Tibial nerve (tissue), 4 donors: ENCODE measurements around the gene MAJIN.

Experiments used
- CTCF ChIP-seq, 5 experiments: fragments of 200-600 bp in 3 of 5; fragments of 450-650 bp in 2 of 5; sonication (generic) in 3 of 5; IDR thresholded peaks; one replicate each; pipeline ENCODE4 v1.5.1; 2016 to 2019; ENCODE audit warnings: antibody characterized with exemption in 5 of 5, mild to moderate bottlenecking in 3 of 5, moderate library complexity in 2 of 5
- EP300 ChIP-seq, 2 donors: sonication (generic); formaldehyde crosslinking; IDR thresholded peaks; one replicate each; pipeline ENCODE4 v1.6.1; 2017; ENCODE audit warnings: antibody characterized with exemption in 2 of 2, mild to moderate bottlenecking in 1 of 2
- POLR2A ChIP-seq, 2 donors: fragments of 450-650 bp; IDR thresholded peaks; one replicate each; pipeline ENCODE4 v1.6.1; 2017; ENCODE audit warnings: antibody characterized with exemption in 2 of 2, mild to moderate bottlenecking in 2 of 2, moderate library complexity in 2 of 2

DNA sequence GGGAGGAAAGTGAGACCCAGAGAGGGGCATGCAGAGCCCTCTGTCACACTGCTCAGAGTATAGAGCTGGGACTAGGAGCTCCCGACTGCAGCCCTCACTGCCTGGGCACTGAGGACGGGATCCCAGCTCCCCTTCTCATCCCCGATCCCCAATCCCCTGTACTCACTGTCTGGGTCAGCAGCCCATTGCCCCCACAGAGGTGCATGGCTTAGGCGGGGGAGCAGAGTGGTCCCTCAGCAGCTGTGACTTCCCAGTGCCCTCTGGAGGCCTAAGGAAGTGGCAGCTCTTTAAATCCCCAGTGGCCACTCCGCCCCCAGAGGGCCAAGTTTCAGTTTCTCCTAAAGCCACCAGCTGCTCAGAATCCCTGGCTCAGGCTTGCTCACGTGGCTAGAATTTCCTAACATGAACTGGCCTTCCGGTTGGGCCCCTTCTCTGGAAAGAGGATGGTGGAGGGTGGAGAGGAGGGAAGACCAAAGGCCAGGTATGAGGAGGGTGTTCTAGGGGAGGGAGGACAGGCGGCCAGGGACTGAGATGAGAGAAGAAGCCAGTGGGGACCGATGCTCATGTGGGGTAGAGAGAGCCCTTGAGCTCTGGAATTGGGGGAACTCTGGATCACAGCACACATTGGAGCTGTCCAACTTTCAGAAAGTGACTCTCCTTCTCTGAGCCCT, 24.9 kb upstream of the MAJIN start, which contains the start of gene BATF2:
- TF ChIP-seq CTCF (IDR thresholded peaks at IDR 0.05) = peak; percentile 22 to 57 (median 44)
- TF ChIP-seq POLR2A (IDR thresholded peaks at IDR 0.05) = peak in 1 of 2 donors; percentile 37
- peak in 1 of 2 donors; percentile 43 for TF ChIP-seq EP300 (IDR thresholded peaks at IDR 0.05)
